ENCODE results near the gene CNNM1. TPM values are rescaled to one million over a fixed set of nuclear protein-coding genes. Genes with fewer than 3 reads are reported as not detected.

CNNM1 gene
- total RNA-seq, 1 donor from 2014 or later: 0.19 TPM

DNA sequence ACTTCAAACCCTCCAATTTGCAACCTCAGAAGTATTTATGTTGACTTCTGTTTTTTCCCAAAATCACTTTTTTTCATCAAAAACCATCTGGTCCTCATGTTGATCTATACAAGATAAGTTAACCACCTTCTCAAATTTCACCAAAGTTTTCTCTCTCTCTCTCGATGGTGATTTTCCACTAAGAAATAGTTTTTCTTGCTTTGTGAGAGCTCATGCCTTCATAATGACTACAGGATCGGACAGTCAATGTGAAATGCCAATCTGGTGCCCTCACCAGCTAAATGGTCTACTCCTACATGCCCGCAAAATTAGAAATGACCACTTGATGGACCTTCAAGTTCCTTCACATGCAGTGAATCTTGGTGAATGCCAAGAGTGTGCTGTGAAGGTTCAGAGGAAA is 40.4 kb downstream of the CNNM1 start:
- no peak overlapping the region for H3K27ac ChIP-seq (replicated peaks)
- no peaks in the 10 kb centered on the region for H3K9me3 ChIP-seq (replicated peaks)
- intact Hi-C loops (cut with micrococcal nuclease): no loop called here
- H3K27me3 ChIP-seq (ENCODE audit: low read depth): peaks cover 34% of the 10 kb centered on the region
- H3K4me3 ChIP-seq: no peak overlapping the region
- no peaks in the 10 kb centered on the region for H3K4me1 ChIP-seq
- no peaks in the 10 kb centered on the region for H3K36me3 ChIP-seq
- DNase-seq: no peak
- TF ChIP-seq, protein P1, sequence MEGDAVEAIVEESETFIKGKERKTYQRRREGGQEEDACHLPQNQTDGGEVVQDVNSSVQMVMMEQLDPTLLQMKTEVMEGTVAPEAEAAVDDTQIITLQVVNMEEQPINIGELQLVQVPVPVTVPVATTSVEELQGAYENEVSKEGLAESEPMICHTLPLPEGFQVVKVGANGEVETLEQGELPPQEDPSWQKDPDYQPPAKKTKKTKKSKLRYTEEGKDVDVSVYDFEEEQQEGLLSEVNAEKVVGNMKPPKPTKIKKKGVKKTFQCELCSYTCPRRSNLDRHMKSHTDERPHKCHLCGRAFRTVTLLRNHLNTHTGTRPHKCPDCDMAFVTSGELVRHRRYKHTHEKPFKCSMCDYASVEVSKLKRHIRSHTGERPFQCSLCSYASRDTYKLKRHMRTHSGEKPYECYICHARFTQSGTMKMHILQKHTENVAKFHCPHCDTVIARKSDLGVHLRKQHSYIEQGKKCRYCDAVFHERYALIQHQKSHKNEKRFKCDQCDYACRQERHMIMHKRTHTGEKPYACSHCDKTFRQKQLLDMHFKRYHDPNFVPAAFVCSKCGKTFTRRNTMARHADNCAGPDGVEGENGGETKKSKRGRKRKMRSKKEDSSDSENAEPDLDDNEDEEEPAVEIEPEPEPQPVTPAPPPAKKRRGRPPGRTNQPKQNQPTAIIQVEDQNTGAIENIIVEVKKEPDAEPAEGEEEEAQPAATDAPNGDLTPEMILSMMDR (IDR thresholded peaks at IDR 0.05; ENCODE audit: borderline replicate concordance): no peak

DNA sequence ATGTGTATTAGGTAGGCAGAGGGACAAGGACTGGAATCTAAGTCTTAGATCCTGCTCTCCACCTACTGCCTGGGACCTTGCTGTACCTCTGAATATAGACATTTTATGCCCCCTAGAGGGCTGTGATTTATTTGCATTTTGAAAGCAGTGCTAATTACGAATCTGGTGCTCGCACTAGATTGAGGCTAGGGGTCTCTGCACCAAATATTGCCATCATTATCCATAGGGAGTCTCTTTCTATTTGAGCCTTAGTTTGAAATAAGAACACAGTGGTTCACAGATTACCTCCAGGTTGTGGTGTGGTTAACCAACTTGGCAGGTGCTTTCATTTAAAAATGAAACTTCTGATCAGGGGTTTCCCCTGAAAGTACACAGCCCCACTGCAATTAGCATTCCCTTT is 41.8 kb downstream of the CNNM1 start:
- Histone ChIP-seq H3K27me3 (ENCODE audit: low read depth) (peaks cover 24% of the 10 kb centered on the region), H3K36me3 (no peaks in the 10 kb centered on the region), H3K4me1 (no peaks in the 10 kb centered on the region), H3K9me3 (replicated peaks) (no peaks in the 10 kb centered on the region), H3K4me3 (no peak overlapping the region), H3K27ac (replicated peaks) (no peak overlapping the region)
- DNase-seq: no peak
- intact Hi-C loops (cut with micrococcal nuclease): no loop called here
- TF ChIP-seq, protein P1 (IDR thresholded peaks at IDR 0.05; ENCODE audit: borderline replicate concordance): peak; percentile 52

DNA sequence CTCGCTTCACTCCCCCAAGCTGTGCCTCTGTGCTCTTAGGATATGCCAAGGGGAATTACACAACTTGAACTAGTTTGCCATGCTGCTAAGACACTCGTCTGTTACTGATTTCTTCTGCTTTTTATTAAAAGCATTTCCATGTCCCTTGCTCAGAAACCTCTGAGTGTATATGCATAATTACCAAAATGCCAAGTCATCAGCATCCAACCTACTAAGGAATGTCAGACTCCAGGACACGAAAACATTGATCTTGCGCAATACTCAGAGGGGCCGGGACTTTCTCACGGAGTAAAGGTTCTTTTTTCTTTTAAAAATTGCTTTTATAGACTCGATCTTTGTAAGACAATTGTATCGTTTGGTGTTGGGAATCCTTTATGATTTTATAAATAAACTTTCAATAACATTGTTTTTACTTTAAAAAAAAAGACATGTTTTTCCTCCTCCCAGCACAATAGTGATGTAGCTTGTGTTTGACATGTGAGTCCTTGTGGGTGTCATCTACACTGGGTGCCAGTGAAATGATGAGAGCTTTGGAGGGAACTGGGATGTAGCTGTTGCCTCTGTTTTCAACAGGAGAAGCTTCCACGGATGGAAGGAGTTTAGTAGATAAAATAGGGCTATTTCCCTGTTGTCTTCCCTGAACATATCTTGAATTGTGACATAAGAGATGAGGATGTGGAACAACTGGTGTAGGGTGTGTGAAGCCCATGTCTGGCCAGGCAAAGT is 43.6 kb downstream of the CNNM1 start:
- Histone ChIP-seq H3K4me3 (no peak overlapping the region), H3K9me3 (replicated peaks) (no peaks in the 10 kb centered on the region), H3K36me3 (no peaks in the 10 kb centered on the region), H3K27me3 (ENCODE audit: low read depth) (peaks cover 28% of the 10 kb centered on the region), H3K27ac (replicated peaks) (no peak overlapping the region), H3K4me1 (no peaks in the 10 kb centered on the region)
- TF ChIP-seq, protein P1 (IDR thresholded peaks at IDR 0.05; ENCODE audit: borderline replicate concordance): no peak
- intact Hi-C loops (cut with micrococcal nuclease): no loop called here
- no peak for DNase-seq

DNA sequence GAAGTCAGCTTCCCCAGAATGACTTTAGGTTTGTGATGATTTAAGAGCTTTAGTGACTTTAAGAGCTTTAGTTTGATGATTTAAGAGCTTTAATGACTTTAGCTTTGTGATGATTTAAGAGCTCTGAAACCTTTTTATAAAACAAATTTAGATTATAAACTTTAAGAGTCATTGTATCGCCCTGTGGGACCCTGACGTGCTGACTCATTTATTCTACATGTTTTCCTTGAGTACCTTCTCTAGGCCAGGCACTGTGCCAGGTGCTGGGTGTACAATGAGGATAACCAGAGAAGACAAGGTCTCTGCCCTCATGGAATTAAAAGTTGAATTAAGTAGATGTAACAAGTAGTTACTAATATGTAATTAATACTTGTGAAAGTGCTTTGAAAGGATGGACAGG is 45.4 kb downstream of the CNNM1 start:
- H3K9me3 ChIP-seq (replicated peaks): no peaks in the 10 kb centered on the region
- TF ChIP-seq, protein P1 (IDR thresholded peaks at IDR 0.05; ENCODE audit: borderline replicate concordance): no peak
- H3K4me1 ChIP-seq: no peaks in the 10 kb centered on the region
- H3K27me3 ChIP-seq (ENCODE audit: low read depth): peaks cover 28% of the 10 kb centered on the region
- H3K4me3 ChIP-seq: no peak overlapping the region
- no peaks in the 10 kb centered on the region for H3K36me3 ChIP-seq
- H3K27ac ChIP-seq (replicated peaks): no peak overlapping the region
- intact Hi-C loops (cut with micrococcal nuclease): no loop called here
- no peak for DNase-seq

DNA sequence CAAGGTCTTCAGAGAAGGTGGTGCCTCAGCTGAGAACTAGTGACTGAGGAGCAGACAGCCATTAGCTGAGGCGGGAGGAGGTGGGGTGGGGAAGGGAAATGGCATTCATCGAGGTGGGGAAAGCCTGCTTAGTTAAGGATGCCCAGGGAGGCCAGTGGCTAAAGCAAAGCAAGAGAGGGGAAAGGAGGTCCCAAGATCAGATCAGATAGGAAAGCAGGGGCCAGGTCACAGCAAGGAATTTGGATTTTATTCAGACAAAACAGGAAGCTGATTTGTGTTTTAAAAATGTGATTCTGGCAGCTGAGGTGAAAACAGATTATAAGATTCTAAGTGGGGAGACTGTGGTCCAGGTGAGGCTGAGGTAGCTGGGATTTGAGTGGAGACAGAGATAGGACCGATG is 45.8 kb downstream of the CNNM1 start:
- Histone ChIP-seq H3K36me3 (no peaks in the 10 kb centered on the region), H3K9me3 (replicated peaks) (no peaks in the 10 kb centered on the region), H3K4me1 (no peaks in the 10 kb centered on the region), H3K27me3 (ENCODE audit: low read depth) (peaks cover 28% of the 10 kb centered on the region), H3K27ac (replicated peaks) (no peak overlapping the region), H3K4me3 (no peak overlapping the region)
- intact Hi-C loops (cut with micrococcal nuclease): no loop called here
- TF ChIP-seq, protein P1 (IDR thresholded peaks at IDR 0.05; ENCODE audit: borderline replicate concordance): no peak
- DNase-seq: no peak
